ENCODE results near the gene KMT2C.

- TF ChIP-seq CTCF (IDR thresholded peaks at IDR 0.05; ENCODE audit: borderline replicate concordance, extremely low read depth, low read length, poor library complexity, severe bottlenecking) (no peak), EZH2 (IDR thresholded peaks at IDR 0.05; ENCODE audit: borderline replicate concordance, low read depth, low read length, severe bottlenecking) (no peak)
These were observed 107.6 kb downstream of the KMT2C start for GRCh38 chr7:152328234-152328633.

Data from DND-41 (cell line).